H54 (cell line): ENCODE measurements around the gene SDK1.

ENCODE experiments used
- DNase-seq: peaks from one replicate; pipeline ENCODE4 v3.0.0; 2011; ENCODE audit warnings: low spot score, mixed read lengths; ENCODE audit not compliant: insufficient read length
- FAIRE-seq: peaks from 3 replicates; lab custom pipeline; 2011; peaks lifted over from hg19 to GRCh38; lab: Jason Lieb, UNC
- POLR2A ChIP-seq: IDR thresholded peaks from 2 replicates; pipeline ENCODE4 v1.6.1; 2011; ENCODE audit warnings: low read depth, mild to moderate bottlenecking, low read length

The SDK1 gene

DNA sequence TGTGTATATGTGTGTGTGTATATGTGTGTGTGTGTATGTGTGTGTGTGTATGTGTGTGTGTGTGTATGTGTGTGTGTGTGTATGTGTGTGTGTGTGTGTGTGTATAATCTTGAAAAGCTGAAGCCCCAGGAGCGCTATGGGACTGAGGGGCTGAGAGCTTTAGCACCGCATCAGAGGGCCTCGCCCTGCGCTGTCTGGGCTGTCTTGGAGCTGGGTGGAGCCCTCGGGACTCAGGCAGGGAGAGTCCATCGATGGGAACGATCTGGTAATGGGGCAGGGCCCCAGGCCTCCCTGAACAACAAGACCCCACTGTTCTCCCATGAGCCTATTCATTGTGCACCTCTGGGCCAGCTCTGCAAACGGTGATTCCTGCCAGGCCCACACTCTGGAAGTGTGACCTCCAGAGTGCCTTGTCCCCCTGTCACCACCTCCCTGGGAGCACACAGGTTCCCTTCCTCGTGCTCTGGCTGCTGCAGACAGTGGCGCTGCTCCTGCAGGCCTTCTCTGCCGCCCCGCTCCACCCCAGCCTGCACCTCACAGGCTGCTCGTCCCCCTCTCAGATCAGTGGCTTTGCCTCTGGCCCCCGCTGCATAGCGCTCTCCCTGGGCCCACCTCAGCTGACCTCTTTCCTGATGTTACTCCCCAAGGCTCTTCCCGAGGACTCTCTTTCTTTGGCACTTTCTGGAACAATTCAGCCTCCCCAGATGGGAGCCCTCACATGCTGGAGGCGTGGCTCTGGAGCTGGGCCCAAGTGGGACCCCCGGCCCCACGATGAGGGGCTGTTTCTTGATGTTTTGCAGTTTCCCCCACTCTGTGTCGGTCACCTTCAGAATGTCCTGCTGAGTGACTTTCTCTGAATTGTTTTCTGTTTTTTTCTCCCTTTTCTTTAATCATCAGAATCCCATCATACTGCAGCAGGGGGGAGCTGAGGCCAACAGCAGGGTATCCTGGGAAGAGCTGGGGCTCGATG is 838.9 kb downstream of the SDK1 start:
- DNase-seq (no peak), FAIRE-seq (no peak)
- no peak for TF ChIP-seq POLR2A

DNA sequence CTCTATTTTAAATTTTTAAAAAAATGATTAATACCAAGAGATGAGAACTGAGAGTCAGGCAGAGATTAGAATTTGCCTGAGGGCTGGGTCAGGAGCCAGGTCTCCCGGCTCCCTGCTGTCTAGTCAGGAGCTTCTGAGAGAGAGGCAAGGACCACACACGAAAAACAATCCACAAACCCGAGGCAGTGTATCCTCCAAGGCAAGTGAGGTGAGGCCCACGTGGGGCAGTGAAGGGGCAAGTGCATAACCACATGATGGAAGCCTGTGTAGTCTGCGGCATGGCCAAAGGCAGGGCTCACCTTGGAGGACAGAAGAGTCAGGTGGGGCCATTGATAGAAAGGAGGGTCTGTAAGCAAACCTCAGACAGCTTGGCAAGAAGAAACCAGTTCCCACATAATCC is 839.9 kb downstream of the SDK1 start:
- FAIRE-seq (no peak), DNase-seq (no peak)
- no peak for TF ChIP-seq POLR2A

DNA sequence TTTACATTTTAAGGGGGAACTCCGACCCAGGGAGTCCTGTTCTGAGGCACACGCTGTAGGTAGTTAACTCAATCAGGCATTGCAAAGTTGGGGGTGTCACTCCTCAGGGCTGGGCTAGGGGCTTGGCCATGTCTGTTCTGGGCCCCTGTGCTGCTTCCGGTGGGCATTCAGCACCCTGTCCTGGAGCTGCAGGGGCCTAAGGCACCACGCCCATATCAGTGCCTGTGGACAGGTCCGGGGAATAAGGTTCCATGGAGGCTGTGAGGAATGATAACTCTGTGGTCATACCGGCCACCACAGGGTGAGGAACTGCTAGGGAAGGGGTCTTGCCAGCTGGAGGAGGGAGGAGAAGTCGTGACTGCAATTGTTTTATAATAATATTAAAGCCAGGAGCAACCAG is 842.0 kb downstream of the SDK1 start:
- no peak for TF ChIP-seq POLR2A
- no peak for DNase-seq
- no peak for FAIRE-seq

DNA sequence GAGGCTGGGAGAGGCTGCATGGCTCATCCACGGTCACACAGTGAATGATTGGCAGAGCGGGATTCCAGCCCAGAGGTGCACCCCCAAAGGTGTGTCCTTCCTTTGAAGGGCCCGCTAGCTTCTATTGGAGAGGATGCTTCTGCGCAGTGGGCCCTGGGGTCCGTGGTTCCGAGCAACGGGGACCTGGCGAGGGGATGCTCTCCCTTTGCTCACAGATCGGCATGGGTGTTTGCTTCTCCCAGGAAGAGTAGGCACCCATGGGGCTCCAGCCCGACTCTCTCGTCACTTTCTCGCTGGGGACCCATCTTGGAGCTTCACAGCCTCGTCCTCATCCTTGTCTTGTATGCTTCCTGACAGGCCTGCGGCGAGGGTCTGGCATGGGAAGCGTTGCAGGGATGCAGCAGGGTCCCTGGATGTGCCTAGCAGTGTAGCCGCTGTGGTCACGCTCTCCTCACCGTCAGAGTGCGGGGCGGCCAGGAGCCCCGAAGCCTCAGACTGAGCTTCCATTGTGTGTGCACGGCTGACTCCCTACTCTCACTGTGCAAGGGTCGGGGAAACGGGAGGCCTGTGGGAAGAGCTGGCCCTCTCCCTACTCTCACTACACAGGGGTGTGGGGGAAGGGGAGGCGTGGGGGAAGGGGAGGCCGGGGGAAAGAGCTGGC is 842.6 kb downstream of the SDK1 start:
- no peak for TF ChIP-seq POLR2A
- DNase-seq (no peak), FAIRE-seq (no peak)

DNA sequence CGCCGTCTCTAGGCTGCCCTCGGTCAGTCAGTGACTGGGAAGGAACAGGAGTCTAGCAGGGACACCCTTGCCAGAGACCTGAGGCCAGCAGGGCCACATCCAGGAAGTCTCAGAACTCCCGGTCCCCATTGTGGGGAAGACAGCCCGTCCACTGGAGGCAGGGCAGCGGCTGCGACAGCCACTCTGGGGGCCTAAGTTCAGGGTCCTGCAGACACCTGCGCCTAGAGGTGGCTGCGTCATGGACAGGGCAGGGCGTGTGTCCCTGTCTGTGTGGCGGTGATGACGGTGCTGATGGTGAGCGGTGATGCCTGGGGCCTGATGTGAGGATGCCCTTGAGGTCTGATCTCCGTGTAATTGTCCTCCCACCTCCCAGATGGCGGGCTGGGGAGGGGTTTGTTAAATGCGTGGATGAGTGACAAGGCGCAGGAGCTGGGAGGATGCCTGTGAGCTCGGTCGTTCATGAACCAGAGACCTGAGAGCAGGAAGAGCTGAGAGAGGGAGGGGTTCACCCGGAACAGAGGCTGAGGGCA is 843.2 kb downstream of the SDK1 start:
- DNase-seq, result no peak
- no peak for TF ChIP-seq POLR2A
- no peak for FAIRE-seq

DNA sequence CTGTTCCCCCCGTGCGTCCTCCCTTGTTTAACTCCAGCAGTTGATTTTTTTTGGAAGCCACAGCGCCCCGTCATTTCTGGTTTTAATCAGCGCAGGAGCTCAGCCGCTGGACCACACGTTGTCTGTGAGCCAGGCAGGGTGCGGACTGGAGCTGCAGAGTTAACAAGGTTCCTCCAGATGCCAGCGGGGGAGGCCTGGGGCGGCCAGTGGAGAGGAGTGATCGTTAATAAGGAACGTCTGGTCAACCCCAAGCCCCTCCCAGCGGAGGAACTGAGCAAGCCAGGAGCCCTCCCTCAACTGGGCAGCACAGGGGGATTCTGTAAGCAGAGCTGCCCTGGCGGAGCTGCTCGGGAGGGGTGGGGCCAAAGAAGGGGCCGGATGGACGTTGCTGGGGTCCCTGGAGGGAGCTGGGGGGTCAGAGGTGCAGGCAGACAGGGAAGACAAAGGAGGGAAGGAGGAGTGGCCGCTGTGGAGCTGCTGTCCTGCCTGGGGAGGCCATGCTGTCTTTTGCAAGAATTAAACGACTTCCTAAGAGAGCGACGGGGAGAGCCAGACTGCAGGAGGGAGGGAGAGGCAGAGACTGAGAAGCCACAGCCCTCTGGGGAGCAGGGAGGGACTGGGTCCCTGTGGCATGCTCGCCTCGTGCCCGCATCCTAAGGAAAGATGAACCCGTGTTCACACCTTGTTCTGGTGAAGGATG is 843.9 kb downstream of the SDK1 start:
- TF ChIP-seq POLR2A, result no peak
- FAIRE-seq (no peak), DNase-seq (no peak)

DNA sequence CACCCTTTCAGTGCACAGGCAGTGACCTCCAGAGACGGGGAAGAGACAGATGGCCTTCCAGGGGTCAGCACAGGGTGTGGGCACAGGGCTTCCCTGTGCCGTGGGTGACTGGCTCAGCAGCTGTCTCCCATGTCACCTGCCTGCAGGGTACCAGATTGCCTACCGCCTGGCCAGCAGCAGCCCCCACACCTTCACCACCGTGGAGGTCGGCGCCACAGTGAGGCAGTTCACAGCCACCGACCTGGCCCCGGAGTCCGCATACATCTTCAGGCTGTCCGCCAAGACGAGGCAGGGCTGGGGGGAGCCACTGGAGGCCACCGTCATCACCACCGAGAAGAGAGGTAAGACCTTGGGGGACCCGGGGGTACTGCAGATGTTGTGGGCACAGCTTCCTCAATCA is 844.5 kb downstream of the SDK1 start:
- no peak for DNase-seq
- no peak for TF ChIP-seq POLR2A
- no peak for FAIRE-seq

DNA sequence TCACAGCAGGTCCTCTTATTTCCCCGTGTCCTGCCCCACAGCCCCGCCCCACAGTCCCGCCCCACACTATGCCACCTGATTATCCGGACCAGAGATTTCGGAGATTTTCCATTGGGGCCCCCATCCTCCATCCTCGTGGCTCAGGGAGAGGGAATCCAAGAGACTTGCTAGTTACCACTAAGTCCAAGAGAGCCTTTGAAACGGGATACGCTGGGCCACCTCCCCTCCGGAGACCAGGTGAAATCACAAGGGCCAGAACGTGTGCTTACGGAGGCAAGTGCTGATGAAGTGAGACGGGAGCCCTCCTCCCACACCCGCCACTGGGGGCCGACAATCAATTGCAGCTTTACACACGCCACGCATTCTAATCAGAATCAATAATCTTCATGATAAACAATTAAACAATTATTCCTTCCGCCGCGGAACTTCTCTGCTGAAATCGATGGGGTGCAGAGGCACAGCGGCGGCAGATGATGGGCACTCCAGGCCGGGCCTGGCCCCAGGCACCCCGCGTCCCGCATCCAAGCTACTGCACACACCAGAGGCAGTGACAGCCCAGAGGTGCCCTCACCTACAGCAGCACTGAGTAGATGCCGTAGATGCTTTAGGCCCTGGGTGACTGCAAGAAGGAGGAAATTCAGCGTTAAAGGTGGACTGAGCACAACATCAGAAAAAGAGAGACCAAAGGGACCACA is 847.0 kb downstream of the SDK1 start:
- TF ChIP-seq POLR2A, result no peak
- FAIRE-seq (no peak), DNase-seq (no peak)

DNA sequence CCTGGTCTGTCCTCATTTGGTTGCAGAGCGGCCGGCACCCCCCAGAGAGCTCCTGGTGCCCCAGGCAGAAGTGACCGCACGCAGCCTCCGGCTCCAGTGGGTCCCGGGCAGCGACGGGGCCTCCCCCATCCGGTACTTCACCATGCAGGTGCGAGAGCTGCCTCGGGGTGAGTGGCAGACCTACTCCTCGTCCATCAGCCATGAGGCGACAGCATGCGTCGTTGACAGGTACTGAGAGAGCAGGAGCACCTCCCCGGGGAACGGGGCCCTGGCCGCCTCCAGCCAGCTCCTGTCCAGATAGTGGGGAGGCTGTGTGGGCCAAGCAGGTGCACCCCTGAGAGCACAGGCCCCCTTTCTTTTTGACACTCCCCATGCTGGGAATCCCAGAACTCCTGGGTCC is 848.2 kb downstream of the SDK1 start:
- FAIRE-seq (no peak), DNase-seq (no peak)
- TF ChIP-seq POLR2A, result no peak

DNA sequence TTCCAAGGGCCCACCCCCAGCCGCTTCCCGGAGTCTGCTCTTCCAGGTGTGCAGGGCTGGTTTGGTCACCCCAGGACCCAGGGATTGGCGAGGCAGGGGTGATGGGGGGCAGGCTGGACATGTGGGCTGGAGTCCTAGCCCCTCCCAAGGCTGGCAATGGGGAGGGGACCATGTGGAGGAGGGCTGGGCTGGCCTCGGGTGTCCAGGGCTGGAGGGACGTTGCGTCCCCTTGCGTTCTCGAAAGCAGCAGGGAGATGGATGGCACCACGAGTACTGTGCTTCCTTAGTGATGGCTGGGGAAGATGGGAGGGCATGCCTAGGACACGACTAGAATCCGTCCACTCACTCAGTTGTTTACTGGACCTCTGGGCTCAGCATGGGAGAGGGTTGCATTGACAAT is 848.6 kb downstream of the SDK1 start:
- TF ChIP-seq POLR2A, result no peak
- no peak for DNase-seq
- no peak for FAIRE-seq

DNA sequence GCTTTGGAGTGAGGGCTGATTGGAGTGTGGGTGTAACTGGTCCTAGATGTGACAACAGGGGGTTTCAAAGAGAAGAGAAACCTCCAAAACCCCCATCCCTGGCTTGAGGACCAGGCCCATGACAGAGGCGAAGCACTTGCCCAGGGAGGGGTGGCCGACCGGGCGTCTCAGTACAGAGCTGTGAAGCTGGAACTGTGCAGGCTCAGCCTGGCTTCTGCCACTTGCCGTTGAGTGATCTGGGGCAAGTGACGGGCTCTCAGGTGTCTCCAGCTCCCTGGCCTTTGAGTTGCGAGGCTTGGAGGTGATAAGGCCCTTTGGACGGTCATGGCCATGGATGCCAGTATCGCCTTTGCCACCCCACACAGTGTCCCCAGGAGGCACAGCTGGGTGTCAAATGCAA is 849.7 kb downstream of the SDK1 start:
- TF ChIP-seq POLR2A, result no peak
- FAIRE-seq (no peak), DNase-seq (no peak)

DNA sequence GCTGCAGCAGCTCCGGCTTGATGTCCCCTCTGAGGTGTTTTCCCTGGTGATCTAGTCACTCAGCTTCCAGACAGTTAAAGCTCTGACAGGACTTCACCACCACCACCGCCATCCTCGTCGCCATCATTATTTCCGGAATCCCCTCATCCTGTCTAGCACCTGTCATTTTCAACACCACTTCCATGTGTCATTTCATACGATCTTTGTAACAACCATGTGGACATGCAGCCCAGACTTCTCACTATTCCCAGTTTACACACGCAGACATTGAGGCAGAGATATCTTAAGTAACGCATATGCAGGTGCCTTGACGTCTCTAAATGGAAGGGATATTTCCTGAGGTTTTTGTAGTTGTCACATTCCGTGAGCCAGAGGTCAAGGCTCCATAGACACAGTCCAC is 850.5 kb downstream of the SDK1 start:
- FAIRE-seq, result no peak
- no peak for TF ChIP-seq POLR2A
- no peak for DNase-seq

DNA sequence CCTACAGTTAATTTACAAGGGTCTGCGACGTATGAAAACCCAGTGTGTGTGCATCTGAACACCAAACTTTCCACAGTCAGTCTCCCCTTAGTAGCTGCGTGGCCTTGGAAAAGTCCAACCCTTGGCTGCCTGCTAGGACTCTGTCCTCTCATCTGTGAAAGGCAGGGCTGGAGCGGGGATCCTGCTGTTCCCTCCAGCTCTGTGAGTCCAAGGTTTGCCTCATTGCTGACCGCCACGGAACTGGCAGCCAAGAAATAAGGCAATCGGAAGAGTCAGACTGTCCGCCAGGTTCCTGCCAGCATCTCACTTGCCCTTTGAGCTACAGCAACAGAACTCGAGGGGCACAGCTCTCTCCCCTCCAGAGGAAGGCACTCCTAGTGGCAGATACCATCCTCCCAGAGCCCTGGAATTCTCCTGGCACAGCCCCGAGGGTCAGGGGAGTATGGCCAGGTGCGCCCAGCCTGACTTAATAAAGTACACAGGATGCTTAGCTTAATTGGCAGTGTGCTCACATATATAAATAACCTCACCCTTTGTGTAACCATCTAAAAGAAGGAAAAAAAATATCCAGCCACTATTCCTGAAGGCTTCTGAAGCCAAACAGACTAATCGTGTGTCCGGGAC is 851.0 kb downstream of the SDK1 start:
- no peak for TF ChIP-seq POLR2A
- DNase-seq (no peak), FAIRE-seq (no peak)
